ENCODE results near the gene ARHGAP6. TPM values are rescaled to one million over a fixed set of nuclear protein-coding genes. Genes with fewer than 3 reads are reported as not detected.

ARHGAP6 gene
- total and polyA plus RNA-seq, 2 of the 4 experiments (the other 2 are of a cell fraction), result 1.4 to 1.8 TPM

GRCh38 chrX:11187001-11187400, 478.7 kb downstream of the ARHGAP6 start:
- Histone ChIP-seq H3K4ac (ENCODE audit: low read depth, low read length) (no peak overlapping the region), H3K56ac (ENCODE audit: extremely low read depth, insufficient read depth, low read length) (no peak overlapping the region), H2BK15ac (ENCODE audit: low read depth, low read length) (no peak overlapping the region), H3K4me3 (ENCODE audit: insufficient read depth, low read depth, low read length) (no peak overlapping the region), H3K79me1 (ENCODE audit: low read depth in 1 of 2, low read length in 2 of 2) (no peaks in the 10 kb centered on the region), H3K27ac (ENCODE audit: insufficient read depth, low read length) (no peak overlapping the region), H3K18ac (ENCODE audit: low read depth, low read length) (no peak overlapping the region), H3K4me1 (ENCODE audit: control insufficient read depth, insufficient read depth, low read length) (no peaks in the 10 kb centered on the region), H2BK5ac (ENCODE audit: low read depth, low read length, poor library complexity, severe bottlenecking) (no peak overlapping the region), H3K9me3 (ENCODE audit: control insufficient read depth, insufficient read depth, low read length) (no peaks in the 10 kb centered on the region), H3K14ac (replicated peaks; ENCODE audit: low read depth, low read length) (no peak overlapping the region), H3K4me2 (ENCODE audit: low read depth, low read length) (no peak overlapping the region), H2BK20ac (ENCODE audit: low read depth, low read length) (no peak overlapping the region), H2AK5ac (ENCODE audit: low read depth, low read length) (no peak overlapping the region), H3K36me3 (ENCODE audit: control insufficient read depth, insufficient read depth, low read length) (no peaks in the 10 kb centered on the region), H3K27me3 (ENCODE audit: control insufficient read depth, insufficient read depth, low read length) (no peaks in the 10 kb centered on the region), H2AK9ac (replicated peaks; ENCODE audit: low read depth, low read length, poor library complexity) (no peak overlapping the region), H3K9ac (ENCODE audit: low read depth, low read length) (no peak overlapping the region), H4K8ac (ENCODE audit: low read depth in 2 of 2, low read length in 2 of 2) (no peak overlapping the region), H3K9me1 (ENCODE audit: insufficient read depth, low read length) (peaks cover 4% of the 10 kb centered on the region; the same call in 1 of the 2 replicates), H4K5ac (ENCODE audit: low read depth, low read length) (no peak overlapping the region), H4K91ac (ENCODE audit: insufficient read depth, low read depth, low read length) (no peak overlapping the region), H3K23ac (ENCODE audit: low read depth, low read length) (no peak overlapping the region), H2AFZ (replicated peaks; ENCODE audit: low read length, poor library complexity) (no peak overlapping the region), H4K20me1 (ENCODE audit: insufficient read depth, low read length) (no peaks in the 10 kb centered on the region), H2BK120ac (ENCODE audit: low read depth, low read length) (no peak overlapping the region)
- TF ChIP-seq MAZ (IDR thresholded peaks at IDR 0.05; ENCODE audit: borderline replicate concordance, low read depth, low read length) (no peak), MAFK (IDR thresholded peaks at IDR 0.05; ENCODE audit: low read depth, low read length) (no peak)
- in situ Hi-C loops (cut with MboI; ENCODE audit: low sequenced_read_pairs) (no loop called here), dilution Hi-C loops (cut with HindIII; ENCODE audit: low sequenced_read_pairs, unreplicated experiment) (no loop called here), intact Hi-C loops (cut with micrococcal nuclease) (no loop called here)
- WGBS, 2 experiments (ENCODE audit: extremely low coverage in 2 of 2, insufficient read length in 1 of 2), result no CpG with 5 or more reads among the region's 3 CpGs
- ChIA-PET POLR2A (ENCODE audit: unreplicated experiment) (no interaction called here), CTCF (no interaction called here)
- no TSS peak for BruUV-seq (replicated peaks)
- DNase-seq (no peak), ATAC-seq (ENCODE audit: low read depth) (no peak)
